WI38 (cell line): ENCODE results near the gene TRIM75.
"Not testable (repeated sequence)": the region's sequence is repeated elsewhere in the genome, so short reads cannot be mapped to it uniquely, and the experiment has no call there.

Source experiments
- H3K4me3 ChIP-seq: 2 replicates; pipeline ENCODE4 v1.5.1; 2011; ENCODE audit warnings: low read depth, mild to moderate bottlenecking, control low read depth, low read length
- CTCF ChIP-seq: IDR thresholded peaks from 2 replicates; pipeline ENCODE4 v1.5.1; 2012; ENCODE audit warnings: low read depth, mild to moderate bottlenecking, control low read depth, low read length

Gene TRIM75

GRCh38 chr4:165011403-165011802, 42.3 kb upstream of the TRIM75 start:
- H3K4me3 ChIP-seq: no peak overlapping the region
- TF ChIP-seq CTCF: no peak

GRCh38 chr4:165013691-165014090, 40.0 kb upstream of the TRIM75 start:
- no peak for TF ChIP-seq CTCF
- H3K4me3 ChIP-seq: no peak overlapping the region

GRCh38 chr4:165016971-165017370, 36.7 kb upstream of the TRIM75 start:
- 0 out of 2 replicates have a peak, but pooled peaks have one; percentile 3 for TF ChIP-seq CTCF
- H3K4me3 ChIP-seq: no peak overlapping the region

GRCh38 chr4:165019995-165020394, 33.7 kb upstream of the TRIM75 start:
- H3K4me3 ChIP-seq: not testable (repeated sequence)

DNA sequence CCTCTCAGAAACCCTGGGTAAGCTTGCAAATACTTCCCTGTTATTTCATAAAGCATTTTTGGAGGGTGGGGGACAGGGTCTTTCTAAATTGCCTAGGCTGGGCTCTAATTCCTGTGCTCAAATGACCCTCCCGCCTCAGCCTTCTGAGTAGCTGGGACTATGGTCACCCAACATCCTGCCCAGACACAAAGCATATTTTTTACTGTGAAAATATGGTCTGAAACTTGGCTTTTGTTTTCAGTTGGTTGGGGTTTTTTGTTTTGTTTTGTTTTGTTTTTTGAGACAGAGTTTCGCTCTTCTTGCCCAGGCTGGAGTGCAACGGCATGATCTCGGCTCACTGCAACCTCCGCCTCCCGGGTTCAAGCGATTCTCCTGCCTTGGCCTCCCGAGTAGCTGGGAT, 27.9 kb upstream of the TRIM75 start:
- H3K4me3 ChIP-seq: not testable (repeated sequence)

- H3K4me3 ChIP-seq: no peak overlapping the region
- no peak for TF ChIP-seq CTCF
Observed at GRCh38 chr4:165027762-165028402, 25.8 kb upstream of the TRIM75 start.

GRCh38 chr4:165031436-165032211, 22.0 kb upstream of the TRIM75 start, which contains the start of gene TRIM60:
Gene TRIM60, plus strand, starts transcription at chr4:165031999. Its CDS starts 8,074 bp downstream, at chr4:165040073.
- no peak within 1 kb of the TSS for H3K4me3 ChIP-seq
- no peak for TF ChIP-seq CTCF

DNA sequence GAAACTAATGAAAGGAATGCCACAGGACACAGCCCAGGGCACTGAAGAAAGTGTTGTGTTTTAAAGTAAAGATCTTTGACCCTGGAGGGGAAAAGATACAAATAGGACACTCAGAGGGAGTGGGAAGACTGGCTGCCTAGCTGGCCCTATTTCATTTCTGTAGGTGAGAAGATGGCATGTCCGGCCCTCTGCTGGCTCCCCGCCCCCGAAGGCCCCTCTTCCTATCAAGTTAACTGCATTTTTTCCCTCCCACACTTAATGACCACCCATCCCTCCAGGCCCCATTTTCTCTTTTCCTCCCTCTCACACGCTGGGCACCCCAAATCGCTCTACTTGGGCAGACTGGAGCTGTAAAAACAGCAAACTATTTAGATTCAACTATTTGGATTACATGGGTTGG, 5.5 kb upstream of the TRIM75 start:
- no peak overlapping the region for H3K4me3 ChIP-seq
- TF ChIP-seq CTCF: no peak
